ENCODE results near the gene WDR36.

GRCh38 chr5:111068213-111068612, 23.9 kb upstream of the WDR36 start:
- TF ChIP-seq CTCF (IDR thresholded peaks at IDR 0.05) = no peak
- TF ChIP-seq POLR2A (IDR thresholded peaks at IDR 0.05) = no peak
- TF ChIP-seq POLR2AphosphoS5 (IDR thresholded peaks at IDR 0.05; ENCODE audit: insufficient read depth in 1 of 2, low read depth in 1 of 2) = no peak

All from vagina (tissue), 2 donors.